HG02981 (cell line): ENCODE measurements around the gene NME4.
"Not testable (repeated sequence)": the region's sequence is repeated elsewhere in the genome, so short reads cannot be mapped to it uniquely, and the experiment has no call there.

Experiments used
- ATAC-seq: cut with Tn5 transposase; IDR thresholded peaks from one replicate; pipeline ENCODE4 v1.9.1; 2021; ENCODE audit warnings: mild to moderate bottlenecking, moderate library complexity; ENCODE audit not compliant: unreplicated experiment

The NME4 gene

DNA sequence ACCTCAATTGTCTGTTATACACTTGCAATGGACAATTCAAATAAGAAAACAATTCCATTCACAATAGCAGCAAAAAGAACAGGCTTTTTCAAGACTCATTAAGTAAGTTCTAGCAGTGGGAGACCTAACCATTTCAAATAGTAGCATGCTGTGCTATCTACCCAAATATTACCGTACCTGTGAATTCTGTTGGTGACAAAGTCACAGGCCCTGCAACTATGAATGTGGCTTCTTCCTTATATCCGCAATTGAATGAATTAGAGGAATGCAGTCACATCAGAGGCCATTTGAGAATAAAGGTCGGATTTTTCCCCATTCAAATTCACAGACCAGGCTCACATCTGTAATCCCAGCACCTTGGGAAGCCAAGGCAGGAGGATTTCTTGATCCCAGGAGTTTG lies 800 bp upstream of the NME4 start:
- no peak for ATAC-seq

GRCh38 chr16:396605-397004 lies 394 bp upstream of the NME4 start:
- ATAC-seq: no peak

DNA sequence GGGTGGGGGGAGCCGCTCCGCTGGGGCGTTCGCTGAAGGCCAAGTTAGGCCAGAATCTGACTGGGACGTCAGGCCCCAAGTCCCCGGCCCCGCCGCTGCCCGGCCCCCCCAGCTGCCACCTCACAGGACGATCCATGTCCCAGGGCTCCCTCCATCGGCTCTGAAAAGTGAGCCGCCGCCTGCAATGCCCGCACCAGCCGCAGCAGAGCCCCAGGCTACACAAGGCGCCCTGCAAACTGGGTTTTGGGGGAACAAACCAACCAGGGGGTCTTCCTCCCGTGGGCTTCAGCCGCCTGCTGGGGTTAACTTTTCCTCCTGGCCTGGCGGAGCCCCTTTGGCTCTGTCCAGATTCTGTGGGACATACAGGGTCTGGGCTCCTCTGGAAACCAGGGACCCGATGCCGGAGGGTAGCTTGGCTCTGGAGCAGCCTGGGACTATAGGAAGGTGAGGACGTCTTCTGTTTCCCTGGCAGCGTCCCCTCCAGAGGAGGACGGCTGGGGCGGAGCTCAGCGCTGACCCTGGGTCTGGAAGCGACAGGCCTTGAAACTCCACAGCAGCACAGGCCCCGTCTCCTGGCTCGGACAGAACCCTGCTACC lies 835 bp downstream of the NME4 start:
- ATAC-seq: no peak

DNA sequence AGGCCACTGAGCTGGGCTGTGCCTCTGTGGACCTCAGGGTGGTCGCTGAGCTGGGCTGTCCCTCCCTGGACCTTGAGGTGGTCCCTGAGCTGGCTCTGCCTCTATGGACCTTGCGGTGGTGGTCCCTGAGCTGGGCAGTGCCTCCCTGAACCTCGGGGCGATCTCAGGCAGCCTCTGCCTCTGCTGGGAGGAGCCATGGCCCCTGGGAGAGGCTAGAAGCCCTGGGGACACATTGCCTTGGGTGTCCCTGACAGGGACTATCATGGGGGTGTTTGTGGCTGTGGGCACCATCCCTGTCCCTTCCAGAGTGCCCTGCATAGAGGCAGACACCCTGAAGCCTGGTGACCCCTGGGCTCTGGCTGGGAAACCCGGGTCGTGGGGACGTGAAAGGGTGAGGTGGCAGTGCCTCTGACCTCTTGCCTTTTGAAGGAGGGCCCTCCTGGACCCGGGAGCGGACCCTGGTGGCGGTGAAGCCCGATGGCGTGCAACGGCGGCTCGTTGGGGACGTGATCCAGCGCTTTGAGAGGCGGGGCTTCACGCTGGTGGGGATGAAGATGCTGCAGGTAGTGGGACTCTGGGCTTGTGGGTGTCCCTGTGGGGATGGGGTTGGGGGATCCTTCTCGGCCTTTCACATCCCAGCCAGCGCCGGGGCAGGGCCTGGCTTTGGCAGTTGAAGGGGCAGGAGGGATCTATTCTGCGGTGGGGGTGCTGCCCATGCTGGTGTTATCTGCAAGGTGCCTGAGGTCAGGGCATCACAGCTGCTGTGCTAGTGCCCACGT lies 1.8 kb downstream of the NME4 start:
- ATAC-seq: no peak

GRCh38 chr16:399340-400019 lies 2.5 kb downstream of the NME4 start:
- ATAC-seq: no peak

- ATAC-seq: no peak
Measured at GRCh38 chr16:400061-400591, 3.1 kb downstream of the NME4 start.

DNA sequence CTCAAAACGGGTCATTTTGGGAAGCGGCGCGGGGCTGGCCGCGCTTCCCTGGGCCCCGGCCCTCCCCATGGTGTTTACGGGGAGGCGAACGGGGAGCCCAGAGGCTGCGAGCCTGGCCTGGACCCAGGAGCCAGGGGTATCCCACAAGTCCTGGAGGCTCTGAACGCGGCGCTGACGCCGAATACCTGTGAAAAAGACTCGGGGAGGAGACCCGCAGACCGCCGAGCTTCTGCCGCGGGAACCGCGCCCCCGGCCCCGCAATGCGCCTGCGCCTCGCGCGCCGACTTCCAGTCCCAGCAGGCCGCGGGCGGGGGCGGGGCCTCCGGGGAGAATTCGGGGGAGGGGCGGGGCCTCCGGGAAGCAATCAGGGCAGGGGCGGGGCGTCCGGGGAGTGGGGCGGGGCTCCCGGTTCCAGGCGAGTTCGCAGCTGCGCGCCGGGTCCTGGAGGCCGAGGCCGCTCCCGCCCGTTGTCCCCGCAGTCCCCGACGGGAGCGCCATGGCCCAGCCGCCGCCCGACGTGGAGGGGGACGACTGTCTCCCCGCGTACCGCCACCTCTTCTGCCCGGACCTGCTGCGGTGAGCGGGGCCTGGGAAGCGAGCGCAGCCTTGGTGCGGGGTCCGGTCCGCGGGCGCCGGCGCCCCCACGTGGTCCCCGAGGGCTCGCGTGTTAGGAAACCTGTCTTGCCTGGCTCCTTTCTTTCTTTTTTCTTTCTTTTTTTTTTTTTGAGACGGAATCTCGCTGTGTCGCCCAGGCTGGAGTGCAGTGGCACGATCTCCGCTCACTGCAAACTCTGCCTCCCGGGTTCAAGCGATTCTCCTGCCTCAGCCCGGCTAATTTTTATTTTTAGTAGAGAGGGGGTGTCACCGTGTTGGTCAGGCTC lies 4.7 kb downstream of the NME4 start, which contains the start of gene DECR2:
Gene DECR2 (plus strand): TSS at position 418 of the 881 bp plus-strand sequence. CDS start 79 bp downstream, at position 497.
- peak; percentile 53 for ATAC-seq

DNA sequence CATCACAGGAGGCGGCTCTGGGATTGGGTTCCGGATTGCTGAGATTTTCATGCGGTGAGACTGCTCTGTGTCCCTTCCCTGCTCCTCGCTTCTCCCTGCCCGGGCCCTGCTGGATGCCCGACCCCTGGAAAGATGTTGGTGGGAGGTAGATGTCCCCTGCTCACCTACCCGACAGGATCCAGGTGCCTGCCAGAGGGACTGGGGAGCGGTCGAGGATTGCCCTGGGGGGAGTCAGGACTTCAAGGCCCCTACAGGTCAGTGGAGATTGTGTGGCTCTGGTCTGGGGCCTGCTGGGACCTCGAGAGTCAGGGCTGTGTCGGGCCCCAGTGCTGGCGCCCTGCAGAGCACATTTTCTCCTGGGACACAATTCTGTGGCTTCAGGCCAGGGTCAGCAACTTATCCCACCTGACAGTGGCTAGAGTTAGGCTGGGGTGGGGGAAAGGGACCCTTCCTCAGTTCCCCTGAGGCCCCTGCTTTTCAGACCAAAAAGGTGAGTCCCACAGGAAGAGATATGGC lies 8.0 kb downstream of the NME4 start:
- ATAC-seq: no peak

DNA sequence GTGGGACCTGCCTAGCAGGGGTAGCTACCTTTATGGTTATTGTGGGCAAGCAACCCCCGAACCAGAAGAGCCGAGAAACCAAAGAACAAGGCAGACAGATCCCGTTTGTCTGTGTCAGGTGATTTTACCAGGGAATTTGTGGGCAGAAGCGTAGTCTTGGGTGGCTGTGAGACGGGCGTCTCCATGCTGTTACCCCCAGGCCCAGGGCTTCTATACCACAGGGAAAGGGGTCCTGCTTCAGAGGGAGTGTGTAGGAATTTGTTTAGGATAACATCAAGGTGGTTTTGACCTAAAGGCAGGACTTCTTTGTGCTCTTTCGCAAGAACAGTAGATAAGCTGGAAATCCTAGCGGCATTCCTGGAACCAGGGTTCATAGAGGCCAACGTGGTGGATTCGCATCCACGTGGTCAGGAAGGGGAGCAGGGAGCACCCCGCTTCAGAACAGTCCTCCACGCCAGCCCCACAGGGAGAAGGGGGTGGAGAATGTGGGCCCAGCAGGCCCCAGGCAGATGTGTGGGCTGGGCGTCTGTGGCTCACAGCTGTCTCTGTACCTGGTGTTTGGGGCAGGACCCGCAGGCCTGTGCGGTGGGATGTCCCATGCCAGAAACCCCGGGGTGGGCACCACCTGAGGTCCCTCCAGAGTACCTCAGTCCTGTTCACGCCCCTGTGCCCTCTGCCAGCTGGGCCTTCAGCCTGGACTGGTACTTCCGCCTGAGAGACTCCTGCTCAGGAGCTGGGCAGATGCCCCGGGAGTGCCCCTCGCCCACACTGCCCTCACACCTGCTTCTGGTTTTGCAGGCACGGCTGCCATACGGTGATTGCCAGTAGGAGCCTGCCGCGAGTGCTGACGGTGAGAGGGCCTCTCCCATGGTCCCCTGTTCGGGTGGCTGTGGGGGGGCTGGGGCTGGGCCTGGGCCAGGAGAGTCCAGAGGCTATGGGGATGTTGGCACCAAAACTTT lies 8.8 kb downstream of the NME4 start:
- no peak for ATAC-seq

- ATAC-seq: no peak
Measured at GRCh38 chr16:407253-407652, 10.3 kb downstream of the NME4 start.

DNA sequence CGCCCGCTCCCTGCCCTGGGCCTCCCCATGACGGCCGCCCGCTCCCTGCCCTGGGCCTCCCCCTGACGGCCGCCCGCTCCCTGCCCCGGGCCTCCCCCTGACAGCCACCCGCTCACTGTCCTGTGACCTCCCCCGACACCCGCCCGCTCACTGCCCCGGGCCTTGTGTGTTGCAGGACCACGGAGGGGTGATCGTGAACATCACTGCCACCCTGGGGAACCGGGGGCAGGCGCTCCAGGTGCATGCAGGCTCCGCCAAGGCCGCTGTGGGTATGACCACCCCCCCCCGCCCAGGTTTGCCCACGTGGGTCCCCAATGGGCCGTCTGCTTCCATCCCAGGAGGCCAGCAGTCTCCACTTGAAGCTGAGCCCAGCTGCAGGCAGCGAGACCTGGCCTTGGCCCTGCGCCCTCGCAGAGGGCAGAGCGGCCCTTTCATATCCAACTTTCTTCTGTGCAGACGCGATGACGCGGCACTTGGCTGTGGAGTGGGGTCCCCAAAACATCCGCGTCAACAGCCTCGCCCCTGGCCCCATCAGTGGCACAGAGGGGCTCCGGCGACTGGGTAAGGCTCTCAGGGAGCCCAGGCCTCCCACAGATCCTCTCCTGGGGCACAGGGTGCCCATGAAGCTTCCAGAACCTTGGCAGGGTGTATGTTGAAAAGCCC lies 13.6 kb downstream of the NME4 start:
- ATAC-seq: no peak

DNA sequence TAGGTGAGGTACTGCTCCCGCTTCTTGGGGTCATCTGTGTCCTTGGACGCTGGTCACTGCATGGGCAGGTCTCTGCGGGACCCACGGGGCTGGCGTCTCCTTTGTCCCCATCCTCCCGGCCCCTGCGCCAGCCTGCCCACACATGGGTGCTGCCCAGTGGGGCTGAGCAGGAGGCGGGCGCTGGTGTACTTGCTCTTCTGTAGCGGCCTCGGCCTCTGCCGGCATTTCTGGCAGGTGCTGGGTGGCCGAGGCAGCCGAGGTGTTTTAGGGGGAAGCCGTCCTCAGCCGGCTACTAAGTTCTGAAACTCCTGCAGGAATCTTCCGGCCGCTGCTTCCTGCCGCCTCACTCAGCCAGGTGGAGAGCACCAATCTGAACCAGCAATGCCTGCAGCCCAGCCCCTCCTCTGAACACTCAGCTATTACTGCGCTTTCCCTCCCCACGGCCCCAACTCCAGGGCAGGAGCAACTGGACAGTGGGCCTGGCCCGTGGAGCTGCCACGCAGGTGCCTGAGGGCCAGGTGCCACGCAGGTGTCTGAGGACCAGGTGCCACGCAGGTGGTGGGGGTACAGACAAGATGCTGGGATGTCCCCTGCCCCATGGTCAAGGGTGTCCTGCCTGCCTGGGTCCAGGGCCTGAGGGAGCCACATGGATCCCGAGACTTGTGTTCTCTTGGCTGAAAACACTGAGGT lies 14.7 kb downstream of the NME4 start:
- no peak for ATAC-seq

DNA sequence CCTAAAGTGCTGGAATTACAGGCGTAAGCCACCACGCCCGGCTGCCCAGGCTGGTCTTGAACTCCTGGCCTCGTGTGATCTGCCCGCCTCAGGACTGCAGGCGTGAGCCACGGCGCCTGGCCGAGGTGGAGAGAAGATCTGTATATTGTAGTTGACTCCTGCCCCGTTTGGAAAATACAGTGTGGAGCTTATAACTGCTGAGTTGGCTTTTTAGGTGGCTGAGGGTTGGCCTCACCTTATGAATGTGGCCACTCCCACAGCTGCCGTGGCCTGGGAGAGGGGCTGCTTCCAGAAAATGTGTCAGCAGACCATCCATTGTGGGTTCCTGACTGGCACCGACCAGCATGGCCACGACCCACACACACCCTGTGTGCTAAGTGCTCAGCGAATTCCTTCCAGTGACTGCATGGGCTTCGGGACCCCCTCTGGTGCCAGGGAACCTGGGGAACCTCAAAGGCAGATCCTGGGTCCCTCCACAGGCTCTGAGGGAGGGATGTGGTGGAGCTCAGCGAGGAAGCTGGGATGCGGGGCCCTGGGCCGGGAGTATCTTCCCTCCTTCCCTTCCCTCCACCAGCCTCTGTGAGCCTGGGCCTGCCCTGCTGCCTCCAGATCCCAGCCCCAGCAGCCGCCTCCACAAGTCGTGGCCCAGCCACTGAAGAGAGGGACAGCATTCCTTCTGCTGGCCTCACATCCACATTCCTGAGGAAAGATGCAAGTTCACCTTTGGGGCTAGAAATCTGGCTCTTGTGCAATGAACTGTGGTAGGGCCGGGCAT lies 17.6 kb downstream of the NME4 start:
- no peak for ATAC-seq

DNA sequence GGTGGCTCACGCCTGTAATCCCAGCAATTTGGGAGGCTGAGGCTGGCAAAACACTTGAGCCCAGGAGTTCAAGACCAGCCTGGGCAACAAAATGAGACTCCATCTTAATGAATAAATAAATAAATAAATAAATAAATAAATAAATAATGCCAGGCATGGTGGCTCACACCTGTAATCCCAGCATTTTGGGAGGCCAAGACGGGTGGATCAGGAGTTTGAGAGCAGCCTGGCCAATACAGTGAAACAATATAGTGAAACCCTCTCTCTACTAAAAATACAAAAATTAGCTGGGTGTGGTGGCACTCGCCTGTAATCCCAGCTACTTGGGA lies 18.1 kb downstream of the NME4 start:
- not testable (repeated sequence) for ATAC-seq

DNA sequence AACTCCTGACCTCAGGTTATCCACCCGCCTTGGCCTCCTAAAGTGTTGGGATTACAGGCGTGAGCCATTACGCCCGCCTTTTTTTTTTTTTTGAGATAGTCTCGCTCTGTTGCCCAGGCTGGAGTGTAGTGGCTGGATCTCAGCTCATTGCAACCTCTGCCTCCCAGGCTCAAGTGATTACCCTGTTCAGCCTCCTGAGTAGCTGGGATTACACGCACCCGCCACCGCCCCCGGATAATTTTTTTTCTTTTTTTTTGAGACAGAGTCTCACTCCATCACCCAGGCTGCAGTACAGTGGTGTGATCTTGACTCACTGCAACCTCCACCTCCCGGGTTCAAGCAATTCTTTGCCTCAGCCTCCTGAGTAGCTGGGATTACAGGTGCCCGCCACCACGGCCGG lies 25.2 kb downstream of the NME4 start:
- not testable (repeated sequence) for ATAC-seq

- no peak for ATAC-seq
Measured at GRCh38 chr16:424033-424622, 27.1 kb downstream of the NME4 start.

- no peak for ATAC-seq
Measured at GRCh38 chr16:424623-425081, 27.7 kb downstream of the NME4 start.
